H54 (cell line): ENCODE measurements around the gene GDPD3.
"Not testable (repeated sequence)": the region's sequence is repeated elsewhere in the genome, so short reads cannot be mapped to it uniquely, and the experiment has no call there.

Experiments used
- DNase-seq: peaks from one replicate; pipeline ENCODE4 v3.0.0; 2011; ENCODE audit warnings: low spot score, mixed read lengths; ENCODE audit not compliant: insufficient read length
- FAIRE-seq: peaks from 3 replicates; lab custom pipeline; 2011; peaks lifted over from hg19 to GRCh38; lab: Jason Lieb, UNC
- POLR2A ChIP-seq: IDR thresholded peaks from 2 replicates; pipeline ENCODE4 v1.6.1; 2011; ENCODE audit warnings: low read depth, mild to moderate bottlenecking, low read length

Gene GDPD3

GRCh38 chr16:30139583-30140481 is 26.5 kb upstream of the GDPD3 start:
- no peak for TF ChIP-seq POLR2A
- FAIRE-seq: no peak

GRCh38 chr16:30137897-30138296 is 24.6 kb upstream of the GDPD3 start:
- FAIRE-seq: no peak
- DNase-seq: no peak
- no peak for TF ChIP-seq POLR2A

More at GRCh38 chr16:30139583-30140481, 26.5 kb upstream of the GDPD3 start:
- no peak for DNase-seq

- TF ChIP-seq POLR2A: no peak
- DNase-seq (no peak), FAIRE-seq (no peak)
Measured at GRCh38 chr16:30136971-30137605, 23.8 kb upstream of the GDPD3 start.

- TF ChIP-seq POLR2A: no peak
- FAIRE-seq (no peak), DNase-seq (no peak)
Measured at GRCh38 chr16:30132591-30132990, 19.3 kb upstream of the GDPD3 start.

GRCh38 chr16:30131869-30132475 is 18.6 kb upstream of the GDPD3 start:
- no peak for TF ChIP-seq POLR2A
- DNase-seq: no peak
- FAIRE-seq: no peak

- DNase-seq (no peak), FAIRE-seq (no peak)
- no peak for TF ChIP-seq POLR2A
Measured at GRCh38 chr16:30127993-30128392, 14.7 kb upstream of the GDPD3 start.

GRCh38 chr16:30125690-30126089 is 12.4 kb upstream of the GDPD3 start:
- DNase-seq, FAIRE-seq: not testable (repeated sequence)

GRCh38 chr16:30124985-30125379 is 11.6 kb upstream of the GDPD3 start:
- DNase-seq: no peak
- FAIRE-seq: no peak
- no peak for TF ChIP-seq POLR2A

GRCh38 chr16:30122604-30123160 is 9.3 kb upstream of the GDPD3 start:
- DNase-seq (no peak), FAIRE-seq (no peak)
- no peak for TF ChIP-seq POLR2A

- DNase-seq: no peak
- no peak for TF ChIP-seq POLR2A
Measured at GRCh38 chr16:30121741-30122571, 8.6 kb upstream of the GDPD3 start.

GRCh38 chr16:30120340-30121105 is 7.2 kb upstream of the GDPD3 start:
- no peak for TF ChIP-seq POLR2A
- DNase-seq (no peak), FAIRE-seq (no peak)

More at GRCh38 chr16:30121741-30122571, 8.6 kb upstream of the GDPD3 start:
- FAIRE-seq: no peak

- TF ChIP-seq POLR2A: no peak
- FAIRE-seq (no peak), DNase-seq (no peak)
Measured at GRCh38 chr16:30119428-30119827, 6.1 kb upstream of the GDPD3 start.

- no peak for FAIRE-seq
- TF ChIP-seq POLR2A: no peak
- DNase-seq: no peak
Measured at GRCh38 chr16:30117768-30118167, 4.4 kb upstream of the GDPD3 start.
